RKO (cell line): ENCODE results near the gene CDC27.
"Not testable (repeated sequence)": the region's sequence is repeated elsewhere in the genome, so short reads cannot be mapped to it uniquely, and the experiment has no call there.

Experiments used
- DNase-seq: peaks from one replicate; pipeline ENCODE4 v3.0.0-alpha.2; 2016; ENCODE audit warnings: low spot score

CDC27 gene

GRCh38 chr17:47188876-47189731 lies at the start of gene CDC27:
Gene CDC27 (minus strand): TSS chr17:47189295. CDS start chr17:47189172, 123 bp downstream.
- peak; percentile 97 for DNase-seq

DNA sequence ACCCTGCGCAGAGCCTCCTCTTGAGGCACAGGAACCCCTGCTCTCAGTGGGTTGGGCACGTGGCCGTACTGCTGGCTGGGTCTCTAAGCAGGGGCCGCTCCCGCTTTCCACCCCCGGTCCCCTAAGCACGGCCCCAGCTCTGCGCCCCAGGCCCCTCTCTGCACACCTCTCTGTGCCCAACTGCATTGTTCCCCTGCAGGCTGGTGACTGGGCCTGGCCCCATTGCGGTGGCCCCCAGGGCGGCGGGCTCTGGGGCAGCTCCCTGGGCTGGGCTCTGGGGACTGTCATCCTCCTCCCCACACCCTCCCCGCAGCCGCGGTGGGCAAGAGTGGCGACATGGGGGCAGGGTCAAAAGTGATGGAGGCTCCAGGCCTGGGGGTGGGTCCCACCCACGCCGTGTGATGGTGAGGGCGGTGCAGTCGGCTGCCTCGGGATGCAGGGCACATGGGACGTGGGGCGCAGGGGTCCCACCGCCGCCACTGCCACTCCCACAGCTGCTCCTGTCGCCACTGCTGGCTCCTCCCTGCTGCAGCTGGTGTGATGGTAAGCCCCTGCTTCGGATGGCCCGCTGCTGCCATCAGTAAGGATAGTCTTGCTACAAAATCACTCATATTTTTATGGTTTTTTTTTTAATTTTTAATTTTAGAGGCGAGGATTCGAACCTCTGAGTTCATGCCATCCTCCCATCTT lies 49.4 kb upstream of the CDC27 start:
- DNase-seq = no peak

DNA sequence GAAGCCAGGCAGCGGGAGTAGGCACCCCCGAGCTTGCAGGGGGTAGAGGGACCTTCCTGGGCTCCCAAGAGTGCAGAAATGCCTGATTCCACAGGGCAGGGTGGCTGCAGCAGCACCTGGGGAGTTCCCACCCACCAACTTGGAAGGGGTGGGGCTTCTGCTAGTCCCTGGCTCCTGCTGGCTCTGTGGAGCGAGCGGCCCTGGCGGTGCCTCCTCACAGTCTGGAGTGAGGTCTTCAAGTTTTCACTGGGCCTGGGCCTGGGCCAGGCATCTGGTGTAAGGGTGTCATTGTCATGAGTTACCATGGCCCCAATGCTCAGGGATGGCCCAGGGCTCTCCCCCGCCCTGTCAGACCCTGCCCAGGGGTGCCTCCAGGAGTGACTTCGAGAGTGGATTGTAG lies 48.7 kb upstream of the CDC27 start:
- DNase-seq = no peak

DNA sequence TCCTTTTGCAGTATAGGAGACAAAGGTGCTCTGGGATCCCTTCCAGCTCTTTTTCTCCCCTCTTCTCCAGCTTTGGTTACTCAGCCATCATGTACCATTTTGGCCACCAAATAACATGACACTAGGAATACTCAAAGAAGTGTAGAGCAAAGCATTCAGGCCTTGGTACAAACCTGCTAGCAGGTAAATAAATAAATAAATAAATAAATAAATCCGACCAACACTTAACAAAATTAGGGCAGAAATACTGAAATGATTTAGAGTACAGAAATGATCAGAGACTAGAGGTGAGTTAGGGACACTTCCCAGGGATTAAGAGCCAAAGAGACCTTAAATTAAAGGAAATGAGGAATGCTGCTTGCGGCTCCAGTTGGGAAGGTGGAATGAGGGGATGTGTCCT lies 46.8 kb upstream of the CDC27 start:
- DNase-seq = no peak

- DNase-seq = no peak
Observed at GRCh38 chr17:47235506-47235905, 46.4 kb upstream of the CDC27 start.

GRCh38 chr17:47232465-47232864 lies 43.4 kb upstream of the CDC27 start:
- no peak for DNase-seq

GRCh38 chr17:47231866-47232265 lies 42.8 kb upstream of the CDC27 start:
- DNase-seq = no peak

DNA sequence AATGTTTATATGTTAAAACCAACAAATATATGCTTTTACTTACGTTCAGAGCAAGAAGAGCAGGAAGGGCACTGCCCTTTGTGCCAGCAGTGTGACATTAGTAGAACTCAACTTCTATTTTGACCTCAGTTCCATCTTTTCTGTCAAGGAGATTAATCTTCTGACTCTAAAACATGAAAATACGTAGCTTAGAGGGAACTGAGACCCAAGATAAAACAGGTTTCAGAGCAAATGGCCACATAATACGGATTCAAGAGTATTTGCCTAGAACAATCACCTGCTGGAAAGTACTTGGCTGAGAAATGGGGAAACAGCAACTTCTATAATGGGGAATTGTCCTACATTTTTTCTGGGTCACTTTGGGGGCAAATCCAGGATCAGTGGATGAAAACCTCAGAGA lies 42.2 kb upstream of the CDC27 start:
- DNase-seq = no peak

DNA sequence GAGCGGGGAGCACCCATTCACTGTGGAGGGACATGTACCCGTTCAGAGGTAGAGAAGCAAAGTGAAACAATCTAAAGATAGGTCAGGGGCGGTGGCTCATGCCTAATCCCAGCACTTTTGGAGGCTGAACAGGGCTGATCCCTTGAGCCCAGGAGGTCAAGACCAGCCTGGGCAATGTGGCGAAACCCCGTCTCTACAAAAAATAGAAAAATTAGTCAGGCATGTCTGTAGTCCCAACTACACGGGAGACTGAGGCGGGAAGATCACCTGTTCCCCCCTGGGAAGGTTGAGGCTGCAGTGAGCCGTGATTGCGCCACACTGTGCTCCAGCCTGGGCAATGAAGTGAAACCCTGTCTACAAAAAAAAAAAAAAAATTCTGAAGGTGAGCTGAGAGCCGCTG lies 41.8 kb upstream of the CDC27 start:
- no peak for DNase-seq

DNA sequence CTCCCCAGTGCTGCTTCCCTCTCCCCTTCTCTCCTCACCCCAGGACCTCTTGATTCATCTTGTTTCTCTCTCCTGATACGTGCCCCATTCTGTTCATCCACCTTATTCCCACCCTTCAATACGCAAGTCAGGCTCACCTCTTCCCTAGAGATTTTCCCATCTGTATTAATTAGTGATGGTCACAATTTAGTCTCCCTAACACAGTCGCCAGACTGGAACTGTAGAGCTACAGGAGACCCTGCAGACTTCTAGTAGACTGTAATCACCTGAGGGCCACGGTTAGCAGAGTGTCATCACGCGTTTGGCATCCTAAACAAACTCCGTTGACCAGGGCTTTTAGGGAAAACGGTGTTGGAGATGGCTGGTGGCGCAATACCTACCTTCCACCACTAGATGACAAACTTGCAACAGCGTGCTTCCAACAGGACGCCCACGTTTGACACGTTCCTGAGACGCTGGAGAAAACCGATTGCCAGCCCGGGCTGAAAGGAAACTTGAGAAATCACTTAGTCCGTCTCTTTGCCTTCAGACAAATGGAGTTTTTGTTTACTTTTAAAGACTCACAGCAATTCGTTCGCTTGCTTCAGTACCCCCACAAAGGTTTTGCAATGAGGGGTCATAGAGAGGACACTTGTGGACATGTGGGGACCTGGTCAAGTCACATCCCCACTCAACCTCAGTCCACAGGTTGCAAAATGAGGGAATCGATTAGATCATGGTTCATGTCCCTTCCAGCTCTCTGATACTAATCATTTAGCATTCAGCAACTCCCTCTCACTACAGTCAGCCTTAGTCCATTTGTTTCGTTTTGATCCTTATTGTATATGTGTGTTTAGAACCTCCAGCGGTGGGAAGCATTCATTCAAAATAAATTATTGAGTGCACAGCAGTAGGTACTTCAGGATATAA lies 40.7 kb upstream of the CDC27 start:
- DNase-seq = peak; percentile 95

DNA sequence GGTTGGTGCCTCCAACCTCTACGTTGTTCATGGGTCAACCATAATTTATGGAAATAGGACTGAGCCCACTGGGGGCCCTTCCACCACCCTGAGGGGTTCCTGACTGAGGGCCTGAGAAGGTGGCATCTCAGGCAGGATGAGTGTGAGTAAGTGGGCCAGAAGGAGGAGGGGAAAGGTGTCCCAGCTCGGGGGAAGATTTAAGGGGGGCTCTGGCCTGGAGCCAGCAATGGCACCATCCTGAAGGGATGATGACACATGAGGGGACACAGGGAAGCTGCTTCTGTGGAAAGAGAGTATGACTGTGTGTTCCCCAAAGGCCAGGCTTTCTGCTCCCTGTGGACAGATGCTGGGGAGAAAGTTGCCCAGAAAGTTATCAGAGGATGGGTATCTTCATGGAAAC lies 38.8 kb upstream of the CDC27 start:
- no peak for DNase-seq

- no peak for DNase-seq
Observed at GRCh38 chr17:47225911-47226688, 37.0 kb upstream of the CDC27 start.

- peak; percentile 93 for DNase-seq
Observed at GRCh38 chr17:47225436-47225858, 36.4 kb upstream of the CDC27 start.

DNA sequence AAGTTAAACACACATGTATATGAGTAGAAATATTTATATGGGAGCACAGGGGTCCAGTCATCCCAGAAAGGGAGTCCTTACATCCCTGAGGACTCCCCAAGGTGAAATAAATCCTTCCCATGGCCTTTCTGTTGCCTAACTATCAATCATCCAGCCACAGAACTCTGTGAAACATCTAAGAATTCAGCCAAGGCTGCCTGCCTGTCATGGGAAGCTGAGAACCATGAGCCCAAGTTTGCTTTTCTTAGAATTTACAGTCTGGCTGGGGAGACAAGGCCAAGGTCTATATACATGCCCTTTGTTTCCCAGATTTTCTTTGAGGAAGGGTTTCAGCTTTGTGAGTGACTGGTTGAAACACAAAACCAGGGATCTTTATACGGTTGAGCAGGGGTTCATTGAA lies 35.9 kb upstream of the CDC27 start:
- no peak for DNase-seq

DNA sequence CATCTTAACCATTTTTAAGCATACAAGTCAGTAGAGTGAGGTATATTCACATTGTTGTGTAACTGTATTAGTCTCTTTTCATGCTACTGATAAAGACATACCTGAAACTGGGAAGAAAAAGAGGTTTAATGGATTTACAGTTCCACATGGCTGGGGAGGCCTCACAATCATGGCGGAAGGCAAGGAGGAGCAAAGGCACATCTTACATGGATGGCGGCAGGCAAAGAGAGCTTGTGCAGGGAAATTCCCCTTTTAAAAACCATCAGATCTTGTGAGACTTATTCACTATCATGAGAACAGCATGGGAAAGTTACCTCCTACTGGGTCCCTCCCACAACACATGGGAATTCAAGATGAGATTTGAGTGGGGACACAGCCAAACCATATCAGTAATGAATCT lies 35.0 kb upstream of the CDC27 start:
- DNase-seq = not testable (repeated sequence)

- no peak for DNase-seq
Observed at GRCh38 chr17:47223460-47223859, 34.4 kb upstream of the CDC27 start.

DNA sequence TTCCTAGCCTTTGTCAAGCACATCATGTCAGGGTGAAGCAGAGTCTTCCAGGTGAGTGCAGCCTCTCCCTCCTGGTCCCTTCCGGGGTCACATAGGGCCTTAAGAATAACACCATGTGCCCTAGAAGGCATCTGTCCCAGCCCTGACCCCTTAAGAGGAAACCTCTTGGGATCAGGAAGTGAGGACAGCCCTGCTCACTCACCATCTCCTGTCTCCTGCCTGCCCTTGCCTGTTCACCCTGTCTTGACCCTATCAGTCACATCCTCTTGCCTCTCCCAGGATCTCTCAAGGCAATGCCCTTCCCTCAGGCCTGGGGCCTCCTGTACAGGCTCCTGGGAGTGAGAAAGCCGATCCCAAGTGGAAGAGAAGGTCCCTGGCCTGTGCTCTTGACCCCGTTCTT lies 33.9 kb upstream of the CDC27 start:
- peak; percentile 45 for DNase-seq

DNA sequence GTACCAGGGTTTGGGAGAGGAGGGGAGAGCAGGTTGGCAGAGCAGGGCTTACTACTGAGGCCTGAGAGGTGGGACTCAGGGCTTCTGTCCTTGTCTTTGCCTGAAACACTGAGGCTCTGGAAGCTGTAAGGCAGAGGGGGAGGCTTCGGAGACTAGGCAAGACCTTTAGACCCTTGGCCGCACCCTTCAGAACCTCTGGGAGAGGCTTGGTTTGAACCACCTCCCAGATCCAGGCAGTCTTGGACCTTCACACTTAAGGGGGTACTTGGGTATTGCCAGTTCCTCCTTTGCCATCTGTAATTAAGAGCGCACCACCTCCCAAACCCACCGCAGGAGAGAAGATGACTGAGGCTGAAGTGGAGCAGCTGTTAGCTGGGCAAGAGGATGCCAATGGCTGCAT lies 33.0 kb upstream of the CDC27 start:
- no peak for DNase-seq

- DNase-seq = no peak
Observed at GRCh38 chr17:47221154-47221553, 32.1 kb upstream of the CDC27 start.

GRCh38 chr17:47220531-47220999 lies 31.5 kb upstream of the CDC27 start:
- no peak for DNase-seq
